DOHH2 (cell line): ENCODE measurements around the gene GNL3.
A peak's percentile ranks its signal among the peaks of the same experiment; 100 is the strongest.

Experiments used
- H3F3A ChIP-seq: fragments of 200-600 bp; sonication (generic), shearing (Covaris generic); 2 replicates; pipeline ENCODE4 v1.6.0; 2016; ENCODE audit warnings: antibody characterized with exemption, mild to moderate bottlenecking; ENCODE audit not compliant: control insufficient read depth, insufficient read depth
- H3K27ac ChIP-seq: fragments of 200-600 bp; sonication (generic); 2 replicates; pipeline ENCODE4 v1.5.1; 2014; ENCODE audit warnings: low read depth, mild to moderate bottlenecking, low read length, moderate library complexity
- H3K27me3 ChIP-seq: fragments of 200-600 bp; sonication (generic); 2 replicates; pipeline ENCODE4 v1.6.1; 2014; ENCODE audit warnings: mild to moderate bottlenecking, low read length, mixed read lengths; ENCODE audit not compliant: control insufficient read depth
- H3K36me3 ChIP-seq: fragments of 200-600 bp; sonication (generic); 2 replicates; pipeline ENCODE4 v1.6.1; 2014; ENCODE audit warnings: mild to moderate bottlenecking, low read length, moderate library complexity, mixed read lengths; ENCODE audit not compliant: control insufficient read depth
- H3K4me1 ChIP-seq: fragments of 200-600 bp; sonication (generic); 2 replicates; pipeline ENCODE4 v1.6.1; 2014; ENCODE audit warnings: mild to moderate bottlenecking, low read length, mixed read lengths; ENCODE audit not compliant: control insufficient read depth
- H3K4me2 ChIP-seq: fragments of 200-600 bp; sonication (generic); 2 replicates; pipeline ENCODE4 v1.6.0; 2014; ENCODE audit warnings: mild to moderate bottlenecking, low read length, moderate library complexity
- H3K4me3 ChIP-seq: fragments of 200-600 bp; sonication (generic); 2 replicates; pipeline ENCODE4 v1.5.1; 2014; ENCODE audit warnings: mild to moderate bottlenecking, low read length, mixed read lengths
- H3K79me2 ChIP-seq: fragments of 200-600 bp; sonication (generic); 2 replicates; pipeline ENCODE4 v1.6.1; 2014; ENCODE audit warnings: mild to moderate bottlenecking, low read length, mixed read lengths; ENCODE audit not compliant: control insufficient read depth
- H3K9me2 ChIP-seq: fragments of 200-600 bp; sonication (generic); replicated peaks from 2 replicates; pipeline ENCODE4 v1.6.1; 2014; ENCODE audit warnings: mild to moderate bottlenecking, low read length, mixed read lengths; ENCODE audit not compliant: control insufficient read depth
- H3K9me3 ChIP-seq: fragments of 200-600 bp; sonication (generic); 2 replicates; pipeline ENCODE4 v1.6.1; 2014; ENCODE audit warnings: antibody characterized with exemption, low read length, mixed read lengths; ENCODE audit not compliant: control insufficient read depth, insufficient read depth
- H4K20me1 ChIP-seq: fragments of 200-600 bp; sonication (generic); 2 replicates; pipeline ENCODE4 v1.6.0; 2014; ENCODE audit warnings: low read depth, mild to moderate bottlenecking, antibody characterized with exemption, low read length, moderate library complexity; ENCODE audit not compliant: control insufficient read depth, insufficient read depth
- EZH2phosphoT487 ChIP-seq: fragments of 200-600 bp; sonication (generic); IDR thresholded peaks from 2 replicates; pipeline ENCODE4 v1.6.1; 2017; ENCODE audit warnings: borderline replicate concordance, mild to moderate bottlenecking, antibody characterized with exemption, low read length, moderate library complexity, mixed read lengths
- TF ChIP-seq, protein P1 (sequence below): fragments of 200-600 bp; sonication (generic); IDR thresholded peaks from one replicate; pipeline ENCODE4 v1.5.1; 2014; ENCODE audit warnings: antibody characterized with exemption, mild to moderate bottlenecking, low read depth, low read length; ENCODE audit not compliant: poor library complexity, severe bottlenecking

The GNL3 gene

DNA sequence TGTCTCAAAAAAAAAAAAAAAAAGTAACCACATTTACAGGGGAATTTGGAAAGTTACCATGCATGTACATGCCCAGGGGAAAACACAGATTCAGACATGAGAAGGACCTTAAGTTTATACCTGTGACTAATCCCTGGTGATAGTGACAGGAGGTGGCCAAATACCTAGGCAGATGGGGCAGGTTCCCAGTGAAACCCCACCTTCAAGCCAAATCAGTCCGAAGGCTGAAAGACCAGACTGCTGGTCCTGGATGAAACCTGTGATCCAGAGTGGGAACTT, 35.8 kb downstream of the GNL3 start:
- Histone ChIP-seq H3K4me2 (peak overlapping the region; percentile 63; the same call in 1 of the 2 replicates), H3K36me3 (peaks cover 7% of the 10 kb centered on the region), H3K9me2 (no peaks in the 10 kb centered on the region), H3K79me2 (no peaks in the 10 kb centered on the region), H3K4me3 (no peak overlapping the region), H3K27me3 (no peaks in the 10 kb centered on the region), H3F3A (peaks cover 17% of the 10 kb centered on the region), H3K27ac (no peak overlapping the region), H3K4me1 (peaks cover 36% of the 10 kb centered on the region), H3K9me3 (no peaks in the 10 kb centered on the region), H4K20me1 (0 out of 2 replicates have a peak, but pooled peaks cover 3% of the 10 kb centered on the region)
- no peak for TF ChIP-seq EZH2phosphoT487
- TF ChIP-seq, protein P1, sequence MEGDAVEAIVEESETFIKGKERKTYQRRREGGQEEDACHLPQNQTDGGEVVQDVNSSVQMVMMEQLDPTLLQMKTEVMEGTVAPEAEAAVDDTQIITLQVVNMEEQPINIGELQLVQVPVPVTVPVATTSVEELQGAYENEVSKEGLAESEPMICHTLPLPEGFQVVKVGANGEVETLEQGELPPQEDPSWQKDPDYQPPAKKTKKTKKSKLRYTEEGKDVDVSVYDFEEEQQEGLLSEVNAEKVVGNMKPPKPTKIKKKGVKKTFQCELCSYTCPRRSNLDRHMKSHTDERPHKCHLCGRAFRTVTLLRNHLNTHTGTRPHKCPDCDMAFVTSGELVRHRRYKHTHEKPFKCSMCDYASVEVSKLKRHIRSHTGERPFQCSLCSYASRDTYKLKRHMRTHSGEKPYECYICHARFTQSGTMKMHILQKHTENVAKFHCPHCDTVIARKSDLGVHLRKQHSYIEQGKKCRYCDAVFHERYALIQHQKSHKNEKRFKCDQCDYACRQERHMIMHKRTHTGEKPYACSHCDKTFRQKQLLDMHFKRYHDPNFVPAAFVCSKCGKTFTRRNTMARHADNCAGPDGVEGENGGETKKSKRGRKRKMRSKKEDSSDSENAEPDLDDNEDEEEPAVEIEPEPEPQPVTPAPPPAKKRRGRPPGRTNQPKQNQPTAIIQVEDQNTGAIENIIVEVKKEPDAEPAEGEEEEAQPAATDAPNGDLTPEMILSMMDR, result no peak

DNA sequence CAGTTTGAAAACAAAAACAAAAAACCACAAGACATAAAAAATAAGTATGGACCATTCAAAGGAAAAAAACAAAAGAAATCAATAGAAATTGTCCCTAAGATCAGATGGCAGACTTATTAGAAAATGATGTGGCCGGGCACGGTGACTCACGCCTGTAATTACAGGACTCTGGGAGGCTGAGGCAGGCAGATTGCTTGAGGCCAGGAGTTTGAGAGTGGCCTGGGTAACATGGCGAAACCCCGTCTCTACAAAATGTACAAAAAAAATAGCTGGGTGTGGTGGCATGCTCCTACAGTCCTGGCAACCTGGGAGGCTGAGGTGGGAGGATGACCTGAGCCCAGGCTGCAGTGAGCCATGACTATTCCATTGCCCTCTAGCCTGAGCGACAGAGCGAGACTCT, 36.7 kb downstream of the GNL3 start:
- H3K4me2 ChIP-seq, result no peak overlapping the region
- H3K9me2 ChIP-seq, result no peaks in the 10 kb centered on the region
- no peak overlapping the region for H3K4me3 ChIP-seq
- TF ChIP-seq EZH2phosphoT487, result no peak
- TF ChIP-seq, protein P1, result no peak
- H3K4me1 ChIP-seq, result peaks cover 36% of the 10 kb centered on the region
- 0 out of 2 replicates have a peak, but pooled peaks cover 3% of the 10 kb centered on the region for H4K20me1 ChIP-seq
- H3K27ac ChIP-seq, result no peak overlapping the region
- peaks cover 17% of the 10 kb centered on the region for H3F3A ChIP-seq
- H3K27me3 ChIP-seq, result no peaks in the 10 kb centered on the region
- no peaks in the 10 kb centered on the region for H3K79me2 ChIP-seq
- no peaks in the 10 kb centered on the region for H3K9me3 ChIP-seq
- H3K36me3 ChIP-seq, result peaks cover 7% of the 10 kb centered on the region

DNA sequence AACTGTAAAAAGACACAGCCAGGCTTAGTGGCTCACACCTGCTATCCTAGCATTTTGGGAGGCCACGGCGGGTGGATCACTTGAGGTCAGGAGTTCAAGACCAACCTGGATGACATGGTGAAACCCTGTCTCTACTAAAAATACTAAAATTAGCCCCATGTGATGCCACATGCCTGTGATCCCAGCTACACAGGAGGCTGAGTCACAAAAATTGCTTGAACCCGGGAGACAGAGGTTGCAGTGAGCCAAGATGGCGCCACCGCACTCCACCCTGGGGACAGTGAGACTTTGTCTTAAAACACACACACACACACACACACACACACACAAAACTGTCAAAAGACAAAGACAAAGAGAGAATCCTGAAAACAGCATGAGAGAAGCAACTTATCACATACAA, 38.1 kb downstream of the GNL3 start:
- H4K20me1 ChIP-seq, result 0 out of 2 replicates have a peak, but pooled peaks cover 3% of the 10 kb centered on the region
- TF ChIP-seq, protein P1, result no peak
- TF ChIP-seq EZH2phosphoT487, result no peak
- H3K9me3 ChIP-seq, result no peaks in the 10 kb centered on the region
- no peak overlapping the region for H3K27ac ChIP-seq
- peaks cover 36% of the 10 kb centered on the region for H3K4me1 ChIP-seq
- H3K4me2 ChIP-seq, result no peak overlapping the region
- peaks cover 1% of the 10 kb centered on the region for H3K36me3 ChIP-seq
- H3F3A ChIP-seq, result peaks cover 17% of the 10 kb centered on the region
- H3K4me3 ChIP-seq, result no peak overlapping the region
- no peaks in the 10 kb centered on the region for H3K9me2 ChIP-seq
- no peaks in the 10 kb centered on the region for H3K27me3 ChIP-seq
- H3K79me2 ChIP-seq, result no peaks in the 10 kb centered on the region
